DOHH2 (cell line): ENCODE results near the gene SLC9C2.

Source experiments
- H3F3A ChIP-seq: fragments of 200-600 bp; sonication (generic), shearing (Covaris generic); 2 replicates; pipeline ENCODE4 v1.6.0; 2016; ENCODE audit warnings: antibody characterized with exemption, mild to moderate bottlenecking; ENCODE audit not compliant: control insufficient read depth, insufficient read depth
- H3K27ac ChIP-seq: fragments of 200-600 bp; sonication (generic); 2 replicates; pipeline ENCODE4 v1.5.1; 2014; ENCODE audit warnings: low read depth, mild to moderate bottlenecking, low read length, moderate library complexity
- H3K27me3 ChIP-seq: fragments of 200-600 bp; sonication (generic); 2 replicates; pipeline ENCODE4 v1.6.1; 2014; ENCODE audit warnings: mild to moderate bottlenecking, low read length, mixed read lengths; ENCODE audit not compliant: control insufficient read depth
- H3K36me3 ChIP-seq: fragments of 200-600 bp; sonication (generic); 2 replicates; pipeline ENCODE4 v1.6.1; 2014; ENCODE audit warnings: mild to moderate bottlenecking, low read length, moderate library complexity, mixed read lengths; ENCODE audit not compliant: control insufficient read depth
- H3K4me1 ChIP-seq: fragments of 200-600 bp; sonication (generic); 2 replicates; pipeline ENCODE4 v1.6.1; 2014; ENCODE audit warnings: mild to moderate bottlenecking, low read length, mixed read lengths; ENCODE audit not compliant: control insufficient read depth
- H3K4me2 ChIP-seq: fragments of 200-600 bp; sonication (generic); 2 replicates; pipeline ENCODE4 v1.6.0; 2014; ENCODE audit warnings: mild to moderate bottlenecking, low read length, moderate library complexity
- H3K4me3 ChIP-seq: fragments of 200-600 bp; sonication (generic); 2 replicates; pipeline ENCODE4 v1.5.1; 2014; ENCODE audit warnings: mild to moderate bottlenecking, low read length, mixed read lengths
- H3K79me2 ChIP-seq: fragments of 200-600 bp; sonication (generic); 2 replicates; pipeline ENCODE4 v1.6.1; 2014; ENCODE audit warnings: mild to moderate bottlenecking, low read length, mixed read lengths; ENCODE audit not compliant: control insufficient read depth
- H3K9me2 ChIP-seq: fragments of 200-600 bp; sonication (generic); replicated peaks from 2 replicates; pipeline ENCODE4 v1.6.1; 2014; ENCODE audit warnings: mild to moderate bottlenecking, low read length, mixed read lengths; ENCODE audit not compliant: control insufficient read depth
- H3K9me3 ChIP-seq: fragments of 200-600 bp; sonication (generic); 2 replicates; pipeline ENCODE4 v1.6.1; 2014; ENCODE audit warnings: antibody characterized with exemption, low read length, mixed read lengths; ENCODE audit not compliant: control insufficient read depth, insufficient read depth
- H4K20me1 ChIP-seq: fragments of 200-600 bp; sonication (generic); 2 replicates; pipeline ENCODE4 v1.6.0; 2014; ENCODE audit warnings: low read depth, mild to moderate bottlenecking, antibody characterized with exemption, low read length, moderate library complexity; ENCODE audit not compliant: control insufficient read depth, insufficient read depth
- CTCF ChIP-seq: fragments of 200-600 bp; sonication (generic); IDR thresholded peaks from one replicate; pipeline ENCODE4 v1.5.1; 2014; ENCODE audit warnings: antibody characterized with exemption, mild to moderate bottlenecking, low read depth, low read length; ENCODE audit not compliant: poor library complexity, severe bottlenecking
- EZH2phosphoT487 ChIP-seq: fragments of 200-600 bp; sonication (generic); IDR thresholded peaks from 2 replicates; pipeline ENCODE4 v1.6.1; 2017; ENCODE audit warnings: borderline replicate concordance, mild to moderate bottlenecking, antibody characterized with exemption, low read length, moderate library complexity, mixed read lengths

The SLC9C2 gene

GRCh38 chr1:173554541-173555250 is 48.2 kb downstream of the SLC9C2 start:
- no peaks in the 10 kb centered on the region for H3K27me3 ChIP-seq
- no peak overlapping the region for H3K27ac ChIP-seq
- no peaks in the 10 kb centered on the region for H3K36me3 ChIP-seq
- H3K9me2 ChIP-seq = no peaks in the 10 kb centered on the region
- H3F3A ChIP-seq = no peaks in the 10 kb centered on the region
- TF ChIP-seq CTCF (no peak), EZH2phosphoT487 (no peak)
- H3K9me3 ChIP-seq = no peaks in the 10 kb centered on the region
- no peaks in the 10 kb centered on the region for H4K20me1 ChIP-seq
- no peak overlapping the region for H3K4me2 ChIP-seq
- no peaks in the 10 kb centered on the region for H3K79me2 ChIP-seq
- H3K4me1 ChIP-seq = no peaks in the 10 kb centered on the region
- no peak overlapping the region for H3K4me3 ChIP-seq

- no peak overlapping the region for H3K4me3 ChIP-seq
- H4K20me1 ChIP-seq = no peaks in the 10 kb centered on the region
- no peaks in the 10 kb centered on the region for H3K36me3 ChIP-seq
- H3K79me2 ChIP-seq = no peaks in the 10 kb centered on the region
- no peaks in the 10 kb centered on the region for H3K4me1 ChIP-seq
- H3K9me3 ChIP-seq = no peaks in the 10 kb centered on the region
- H3K9me2 ChIP-seq = no peaks in the 10 kb centered on the region
- no peaks in the 10 kb centered on the region for H3K27me3 ChIP-seq
- H3F3A ChIP-seq = no peaks in the 10 kb centered on the region
- no peak overlapping the region for H3K27ac ChIP-seq
- no peak for TF ChIP-seq EZH2phosphoT487
- no peak for TF ChIP-seq CTCF
- no peak overlapping the region for H3K4me2 ChIP-seq
Observed at GRCh38 chr1:173554089-173554488, 48.8 kb downstream of the SLC9C2 start.

GRCh38 chr1:173553312-173553711 is 49.6 kb downstream of the SLC9C2 start:
- Histone ChIP-seq H3F3A (no peaks in the 10 kb centered on the region), H4K20me1 (no peaks in the 10 kb centered on the region), H3K4me1 (no peaks in the 10 kb centered on the region), H3K27ac (no peak overlapping the region), H3K4me3 (no peak overlapping the region), H3K9me2 (no peaks in the 10 kb centered on the region), H3K79me2 (no peaks in the 10 kb centered on the region), H3K9me3 (no peaks in the 10 kb centered on the region), H3K4me2 (no peak overlapping the region), H3K36me3 (no peaks in the 10 kb centered on the region), H3K27me3 (no peaks in the 10 kb centered on the region)
- TF ChIP-seq CTCF (no peak), EZH2phosphoT487 (no peak)
